Stimulated activated CD8-positive, alpha-beta memory T cell treated with anti-CD3 and anti-CD28 coated beads, Interleukin-12 subunit alpha, Interleukin-12 subunit beta, amount 100 ng/mL, for 24 hours (primary cell): ENCODE measurements around the gene GAS2L3.

Experiments used
- DNase-seq: peaks from one replicate; pipeline ENCODE4 v3.0.0-alpha.2; 2020; ENCODE audit errors: extremely low read depth

GAS2L3 gene

DNA sequence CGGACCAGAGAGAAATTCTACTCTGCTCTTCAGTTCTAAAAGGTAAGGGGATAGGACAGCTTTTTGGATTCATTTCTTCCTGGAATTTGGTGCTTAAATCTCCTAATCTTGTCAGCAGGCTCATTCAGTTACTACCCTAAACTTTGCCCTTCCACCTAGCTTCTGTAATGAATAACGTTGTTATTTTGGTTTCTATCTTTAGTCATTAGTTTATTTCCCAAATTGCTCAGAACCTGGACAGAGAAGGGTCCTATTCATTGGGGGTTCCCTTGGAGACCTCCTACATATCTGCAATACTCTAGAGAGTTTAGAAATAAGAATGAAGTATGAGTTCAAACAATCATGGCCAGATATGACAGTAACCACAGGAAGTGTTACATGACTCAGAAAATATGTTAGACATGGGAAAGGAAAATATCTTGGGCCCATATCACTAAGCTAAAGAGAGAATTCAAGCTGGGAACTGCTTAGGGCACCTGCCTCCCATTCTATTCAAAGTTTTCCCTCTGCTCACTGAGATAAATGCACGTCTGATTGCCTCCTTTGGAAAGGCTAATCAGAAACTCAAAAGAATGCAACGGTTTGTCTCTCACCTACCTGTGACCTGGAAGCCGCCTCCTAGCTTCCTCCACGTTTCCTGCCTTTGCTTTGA is 87.9 kb downstream of the GAS2L3 start:
- no peak for DNase-seq

- no peak for DNase-seq
These were observed 93.1 kb downstream of the GAS2L3 start for GRCh38 chr12:100666588-100666987.

DNA sequence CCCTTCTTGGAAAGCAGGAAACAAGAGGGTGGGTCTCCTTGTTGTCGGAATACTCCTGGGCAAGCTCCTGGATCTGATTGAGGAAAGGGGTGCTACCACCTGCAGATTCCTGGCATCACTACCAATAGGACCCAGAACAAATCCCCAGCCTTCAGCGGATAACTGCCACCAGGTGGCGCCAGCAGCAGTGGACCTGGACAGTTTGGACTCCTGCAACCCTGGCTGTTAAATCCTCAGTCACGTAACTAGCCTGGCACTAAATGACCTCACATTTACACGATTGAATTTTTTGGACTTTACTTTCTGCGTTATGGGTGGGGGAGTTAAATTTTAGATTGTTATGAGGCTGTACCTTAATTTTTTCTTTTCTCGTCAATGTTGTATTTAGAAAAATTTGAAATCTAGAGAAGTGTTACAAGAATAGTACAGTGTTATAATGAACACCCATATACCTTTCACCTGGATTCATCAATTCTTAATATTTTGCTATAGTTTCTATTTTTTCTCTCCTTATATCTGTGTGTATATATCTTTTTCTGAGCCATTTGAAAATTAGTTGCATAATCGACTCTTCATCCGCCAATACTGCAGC is 95.6 kb downstream of the GAS2L3 start:
- no peak for DNase-seq

- no peak for DNase-seq
These were observed 96.4 kb downstream of the GAS2L3 start for GRCh38 chr12:100669922-100670321.

GRCh38 chr12:100671396-100672074 is 98.1 kb downstream of the GAS2L3 start:
- no peak for DNase-seq

DNA sequence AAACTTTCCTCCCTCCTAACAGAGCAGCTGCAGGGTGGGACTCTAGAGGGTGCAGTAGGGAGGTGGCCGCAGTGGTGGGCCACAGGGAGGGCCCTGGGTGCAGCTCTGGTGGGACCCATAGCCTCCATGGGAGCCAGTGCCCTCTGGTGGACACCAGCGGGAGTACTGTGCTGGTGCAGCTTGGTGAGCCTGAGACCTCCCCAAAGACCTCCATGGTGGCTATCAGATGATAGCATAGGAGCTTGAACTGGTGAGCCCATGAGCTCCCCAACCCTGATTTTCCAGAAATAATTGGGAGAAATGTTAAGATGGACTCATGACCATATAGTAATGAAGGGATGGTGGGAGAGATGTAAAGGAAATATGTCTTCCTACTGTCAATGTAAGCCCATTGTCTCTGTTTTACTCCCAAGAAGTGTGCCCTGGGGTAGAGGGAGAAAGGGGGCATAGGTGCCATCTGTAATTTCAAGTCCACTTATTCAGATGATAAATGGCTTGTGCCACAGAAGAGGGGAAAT is 98.7 kb downstream of the GAS2L3 start:
- no peak for DNase-seq

DNA sequence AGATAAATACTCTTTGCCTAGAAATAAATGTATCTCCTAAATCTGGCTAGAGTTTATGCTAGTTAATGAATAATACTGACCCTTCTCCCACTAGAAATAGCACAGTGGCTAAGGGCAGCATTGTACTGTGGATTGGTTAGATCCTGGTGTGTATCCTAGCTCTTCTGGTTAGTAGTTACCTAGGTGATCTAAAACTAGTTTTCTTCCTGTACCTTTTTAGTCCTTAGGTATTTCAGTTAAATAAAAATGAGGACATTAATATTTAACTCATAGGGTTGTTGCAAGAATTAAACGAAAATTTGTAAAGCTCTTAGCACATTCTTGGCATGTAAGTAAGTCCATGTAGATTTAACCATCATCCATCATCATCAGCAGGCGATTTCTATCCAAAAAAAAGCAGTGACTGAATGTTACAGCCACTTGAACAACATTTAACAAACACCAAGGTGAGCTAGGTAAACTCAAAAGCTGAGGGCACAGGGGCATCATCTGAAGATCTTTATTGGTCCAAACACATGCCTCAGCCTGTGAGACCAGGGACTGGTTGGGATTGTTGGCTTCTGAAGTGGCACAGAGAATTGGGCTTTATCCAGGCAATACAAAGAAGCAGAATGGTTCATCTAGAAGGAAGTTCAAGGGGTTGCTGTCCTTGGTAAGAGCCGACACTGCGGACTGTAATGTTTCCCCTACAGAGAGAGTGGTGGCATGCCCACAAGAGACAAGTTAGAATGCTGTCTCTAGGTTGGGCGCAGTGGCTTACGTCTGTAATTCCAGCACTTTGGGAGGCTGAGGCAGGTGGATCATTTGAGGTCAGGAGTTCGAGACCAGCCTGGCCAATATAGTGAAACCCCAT is 100.8 kb downstream of the GAS2L3 start:
- no peak for DNase-seq
